Measurements from ENCODE around the gene TMEFF1.

TMEFF1 gene

DNA sequence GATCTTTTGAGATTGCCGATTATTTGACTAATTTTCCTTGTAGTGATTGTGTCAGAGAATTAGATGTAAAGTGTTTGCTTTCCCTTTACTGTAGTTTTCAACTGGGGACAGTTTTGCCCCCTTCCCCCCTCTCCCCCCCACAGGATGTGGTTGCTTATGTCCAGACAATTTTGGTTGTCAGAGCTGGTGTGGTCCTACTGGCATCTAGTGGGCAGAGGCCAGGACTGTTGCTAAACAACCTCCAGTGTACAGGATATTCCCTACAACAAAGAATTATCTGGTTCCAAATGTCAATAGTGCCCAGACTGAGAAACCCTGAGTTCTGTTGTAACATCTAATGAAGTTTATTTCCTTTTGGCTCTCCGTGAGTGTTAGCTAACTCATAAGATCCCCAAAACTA lies 20.0 kb downstream of the TMEFF1 start (continued):
- TF ChIP-seq ARNTL (CRISPR knock-in tag; IDR thresholded peaks at IDR 0.05; ENCODE audit: borderline replicate concordance, low read depth) (no peak), ZNF8 (CRISPR knock-in tag; IDR thresholded peaks at IDR 0.05) (no peak), RARB (CRISPR knock-in tag; IDR thresholded peaks at IDR 0.05) (no peak), SNAI2 (CRISPR knock-in tag; IDR thresholded peaks at IDR 0.05) (no peak)

DNA sequence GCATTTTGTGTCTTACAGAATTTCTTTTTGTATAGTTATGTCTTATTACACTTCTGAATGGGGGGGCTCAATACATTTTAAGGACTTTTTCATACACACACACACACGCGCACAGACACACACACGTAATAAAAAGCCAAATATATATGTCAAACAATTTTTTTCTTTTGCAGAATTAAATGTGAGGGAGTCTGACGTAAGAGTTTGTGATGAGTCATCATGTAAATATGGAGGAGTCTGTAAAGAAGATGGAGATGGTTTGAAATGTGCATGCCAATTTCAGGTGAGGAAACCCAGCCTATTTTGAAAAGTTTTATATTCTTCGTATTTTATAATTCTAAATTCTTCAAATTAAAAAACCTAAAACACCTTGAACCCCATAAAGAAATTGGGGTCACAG lies 25.6 kb downstream of the TMEFF1 start:
- no peak for TF ChIP-seq ZNF565 (CRISPR knock-in tag; conservative IDR thresholded peaks at IDR 0.05; ENCODE audit: low read depth)
- TF ChIP-seq TCF4 (CRISPR knock-in tag; IDR thresholded peaks at IDR 0.05; ENCODE audit: borderline replicate concordance) = no peak
- TF ChIP-seq CSDC2 (CRISPR knock-in tag; IDR thresholded peaks at IDR 0.05) = no peak
- TF ChIP-seq ISL1 (CRISPR knock-in tag; IDR thresholded peaks at IDR 0.05) = no peak
- TF ChIP-seq OSR1 (CRISPR knock-in tag; IDR thresholded peaks at IDR 0.05) = no peak
- TF ChIP-seq, protein P1, sequence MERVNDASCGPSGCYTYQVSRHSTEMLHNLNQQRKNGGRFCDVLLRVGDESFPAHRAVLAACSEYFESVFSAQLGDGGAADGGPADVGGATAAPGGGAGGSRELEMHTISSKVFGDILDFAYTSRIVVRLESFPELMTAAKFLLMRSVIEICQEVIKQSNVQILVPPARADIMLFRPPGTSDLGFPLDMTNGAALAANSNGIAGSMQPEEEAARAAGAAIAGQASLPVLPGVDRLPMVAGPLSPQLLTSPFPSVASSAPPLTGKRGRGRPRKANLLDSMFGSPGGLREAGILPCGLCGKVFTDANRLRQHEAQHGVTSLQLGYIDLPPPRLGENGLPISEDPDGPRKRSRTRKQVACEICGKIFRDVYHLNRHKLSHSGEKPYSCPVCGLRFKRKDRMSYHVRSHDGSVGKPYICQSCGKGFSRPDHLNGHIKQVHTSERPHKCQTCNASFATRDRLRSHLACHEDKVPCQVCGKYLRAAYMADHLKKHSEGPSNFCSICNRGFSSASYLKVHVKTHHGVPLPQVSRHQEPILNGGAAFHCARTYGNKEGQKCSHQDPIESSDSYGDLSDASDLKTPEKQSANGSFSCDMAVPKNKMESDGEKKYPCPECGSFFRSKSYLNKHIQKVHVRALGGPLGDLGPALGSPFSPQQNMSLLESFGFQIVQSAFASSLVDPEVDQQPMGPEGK (CRISPR knock-in tag; IDR thresholded peaks at IDR 0.05; ENCODE audit: borderline replicate concordance) = no peak
- TF ChIP-seq ZFP3 (CRISPR knock-in tag; IDR thresholded peaks at IDR 0.05) = no peak
- TF ChIP-seq POU6F1 (CRISPR knock-in tag; IDR thresholded peaks at IDR 0.05; ENCODE audit: borderline replicate concordance, low read depth) = no peak
- TF ChIP-seq ESRRG (CRISPR knock-in tag; IDR thresholded peaks at IDR 0.05) = no peak
- TF ChIP-seq SNAI2 (CRISPR knock-in tag; IDR thresholded peaks at IDR 0.05) = no peak
- TF ChIP-seq BACH2 (CRISPR knock-in tag; IDR thresholded peaks at IDR 0.05; ENCODE audit: borderline replicate concordance) = no peak
- no peak for TF ChIP-seq ARNTL (CRISPR knock-in tag; IDR thresholded peaks at IDR 0.05; ENCODE audit: borderline replicate concordance, low read depth)
- no peak for ATAC-seq

GRCh38 chr9:100499460-100499859 lies 26.5 kb downstream of the TMEFF1 start:
- ATAC-seq = no peak
- TF ChIP-seq ARNTL (CRISPR knock-in tag; IDR thresholded peaks at IDR 0.05; ENCODE audit: borderline replicate concordance, low read depth) = no peak
- no peak for TF ChIP-seq CSDC2 (CRISPR knock-in tag; IDR thresholded peaks at IDR 0.05)

DNA sequence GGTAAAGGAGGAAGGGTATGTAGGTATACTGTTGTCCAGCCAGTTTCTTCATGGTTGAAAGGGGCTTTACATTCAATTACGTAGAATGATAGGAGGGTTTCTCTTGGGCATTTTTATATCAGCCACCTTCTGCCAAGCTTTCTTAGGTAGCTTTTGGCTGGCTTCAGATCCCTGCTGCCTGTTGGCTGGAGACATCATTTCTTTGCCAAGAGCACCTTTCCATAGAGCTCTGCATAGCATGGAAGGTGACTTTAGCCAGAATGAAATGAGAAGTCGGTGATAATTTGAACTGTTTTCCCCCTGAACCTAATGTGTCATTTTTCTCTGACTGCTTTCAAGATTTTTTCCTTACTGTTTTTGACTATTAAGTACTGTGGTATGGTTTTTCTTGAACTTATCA lies 26.9 kb downstream of the TMEFF1 start:
- TF ChIP-seq ZC3H10 (CRISPR knock-in tag; IDR thresholded peaks at IDR 0.05) (no peak), TCF4 (CRISPR knock-in tag; IDR thresholded peaks at IDR 0.05; ENCODE audit: borderline replicate concordance) (no peak), RARB (CRISPR knock-in tag; IDR thresholded peaks at IDR 0.05) (no peak), ZNF565 (CRISPR knock-in tag; conservative IDR thresholded peaks at IDR 0.05; ENCODE audit: low read depth) (no peak), PPARA (CRISPR knock-in tag; IDR thresholded peaks at IDR 0.05; ENCODE audit: borderline replicate concordance) (no peak), CSRNP3 (CRISPR knock-in tag; IDR thresholded peaks at IDR 0.05) (no peak), CSDC2 (CRISPR knock-in tag; IDR thresholded peaks at IDR 0.05) (no peak), TOX (CRISPR knock-in tag; IDR thresholded peaks at IDR 0.05; ENCODE audit: borderline replicate concordance) (no peak), ARNTL (CRISPR knock-in tag; IDR thresholded peaks at IDR 0.05; ENCODE audit: borderline replicate concordance, low read depth) (no peak), POU6F1 (CRISPR knock-in tag; IDR thresholded peaks at IDR 0.05; ENCODE audit: borderline replicate concordance, low read depth) (no peak), ESRRG (CRISPR knock-in tag; IDR thresholded peaks at IDR 0.05) (no peak), BACH2 (CRISPR knock-in tag; IDR thresholded peaks at IDR 0.05; ENCODE audit: borderline replicate concordance) (no peak), ZNF8 (CRISPR knock-in tag; IDR thresholded peaks at IDR 0.05) (no peak), GLIS3 (CRISPR knock-in tag; IDR thresholded peaks at IDR 0.05) (no peak), CREB5 (CRISPR knock-in tag; IDR thresholded peaks at IDR 0.05; ENCODE audit: low read depth) (no peak), ISL1 (CRISPR knock-in tag; IDR thresholded peaks at IDR 0.05) (no peak), ZNF70 (CRISPR knock-in tag; IDR thresholded peaks at IDR 0.05) (no peak), ZFP30 (CRISPR knock-in tag; IDR thresholded peaks at IDR 0.05) (no peak)
- TF ChIP-seq, protein P1 (CRISPR knock-in tag; IDR thresholded peaks at IDR 0.05; ENCODE audit: borderline replicate concordance) = no peak
- TF ChIP-seq, protein P2, sequence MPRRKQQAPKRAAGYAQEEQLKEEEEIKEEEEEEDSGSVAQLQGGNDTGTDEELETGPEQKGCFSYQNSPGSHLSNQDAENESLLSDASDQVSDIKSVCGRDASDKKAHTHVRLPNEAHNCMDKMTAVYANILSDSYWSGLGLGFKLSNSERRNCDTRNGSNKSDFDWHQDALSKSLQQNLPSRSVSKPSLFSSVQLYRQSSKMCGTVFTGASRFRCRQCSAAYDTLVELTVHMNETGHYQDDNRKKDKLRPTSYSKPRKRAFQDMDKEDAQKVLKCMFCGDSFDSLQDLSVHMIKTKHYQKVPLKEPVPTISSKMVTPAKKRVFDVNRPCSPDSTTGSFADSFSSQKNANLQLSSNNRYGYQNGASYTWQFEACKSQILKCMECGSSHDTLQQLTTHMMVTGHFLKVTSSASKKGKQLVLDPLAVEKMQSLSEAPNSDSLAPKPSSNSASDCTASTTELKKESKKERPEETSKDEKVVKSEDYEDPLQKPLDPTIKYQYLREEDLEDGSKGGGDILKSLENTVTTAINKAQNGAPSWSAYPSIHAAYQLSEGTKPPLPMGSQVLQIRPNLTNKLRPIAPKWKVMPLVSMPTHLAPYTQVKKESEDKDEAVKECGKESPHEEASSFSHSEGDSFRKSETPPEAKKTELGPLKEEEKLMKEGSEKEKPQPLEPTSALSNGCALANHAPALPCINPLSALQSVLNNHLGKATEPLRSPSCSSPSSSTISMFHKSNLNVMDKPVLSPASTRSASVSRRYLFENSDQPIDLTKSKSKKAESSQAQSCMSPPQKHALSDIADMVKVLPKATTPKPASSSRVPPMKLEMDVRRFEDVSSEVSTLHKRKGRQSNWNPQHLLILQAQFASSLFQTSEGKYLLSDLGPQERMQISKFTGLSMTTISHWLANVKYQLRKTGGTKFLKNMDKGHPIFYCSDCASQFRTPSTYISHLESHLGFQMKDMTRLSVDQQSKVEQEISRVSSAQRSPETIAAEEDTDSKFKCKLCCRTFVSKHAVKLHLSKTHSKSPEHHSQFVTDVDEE (CRISPR knock-in tag; IDR thresholded peaks at IDR 0.05) = no peak
- ATAC-seq = no peak

Data from SK-N-SH treated with all-trans-retinoic acid at 6 μM for 48 hours (cell line).